ENCODE measurements around the gene KIF16B. TPM values are rescaled to one million over a fixed set of nuclear protein-coding genes. Genes with fewer than 3 reads are reported as not detected.

KIF16B gene
- total and polyA plus RNA-seq, 2 donors (not counting 3 experiments of a cell fraction or from before 2014, with no cell fraction given), result 2.9 to 8.8 TPM

- POLR2A ChIA-PET, result no interaction called here
- Histone ChIP-seq H3K4me1 (ENCODE audit: control insufficient read depth, extremely low read depth, insufficient read depth, low read length) (no peaks in the 10 kb centered on the region), H3K27ac (ENCODE audit: insufficient read depth, low read depth, low read length) (no peak overlapping the region), H3K9ac (replicated peaks; ENCODE audit: extremely low read depth, insufficient read depth, low read length) (no peak overlapping the region), H3K9me3 (replicated peaks; ENCODE audit: control insufficient read depth, insufficient read depth, low read length) (no peaks in the 10 kb centered on the region), H3K27me3 (ENCODE audit: control insufficient read depth in 2 of 2, insufficient read depth in 2 of 2, low read length in 2 of 2) (no peaks in the 10 kb centered on the region), H4K20me1 (replicated peaks; ENCODE audit: control insufficient read depth, extremely low read depth, insufficient read depth, low read length) (no peaks in the 10 kb centered on the region), H3K4me3 (replicated peaks in 1 of 3; ENCODE audit: insufficient read depth in 1 of 3, low read depth in 1 of 3, low read length in 3 of 3) (no peak overlapping the region), H3K9me1 (replicated peaks; ENCODE audit: control insufficient read depth, extremely low read depth, insufficient read depth, low read length) (no peaks in the 10 kb centered on the region), H2AFZ (ENCODE audit: low read depth, low read length) (no peak overlapping the region), H3K36me3 (ENCODE audit: control insufficient read depth in 2 of 2, extremely low read depth in 1 of 2, insufficient read depth in 2 of 2, low read length in 2 of 2) (peaks cover 0 to 5% of the 10 kb centered on the region in 2 experiments), H3K4me2 (ENCODE audit: insufficient read depth, low read length) (no peak overlapping the region), H3K79me2 (ENCODE audit: control insufficient read depth, insufficient read depth, low read length) (no peaks in the 10 kb centered on the region)
- TF ChIP-seq FOS (IDR thresholded peaks at IDR 0.05; ENCODE audit: borderline replicate concordance, insufficient read depth, low read length), result no peak
- no peak for TF ChIP-seq MYC (IDR thresholded peaks at IDR 0.05; ENCODE audit: low read depth, low read length)
- TF ChIP-seq JUN (IDR thresholded peaks at IDR 0.05; ENCODE audit: borderline replicate concordance, insufficient read depth, insufficient read length, low read depth), result no peak
- no peak for TF ChIP-seq CTCF (IDR thresholded peaks at IDR 0.05; ENCODE audit: extremely low read depth in 1 of 2, insufficient read depth in 1 of 2, low read depth in 1 of 2, low read length in 2 of 2)
- TF ChIP-seq POLR2AphosphoS5 (IDR thresholded peaks at IDR 0.05; ENCODE audit: insufficient read depth, low read depth, low read length), result no peak
- TF ChIP-seq, protein P1, sequence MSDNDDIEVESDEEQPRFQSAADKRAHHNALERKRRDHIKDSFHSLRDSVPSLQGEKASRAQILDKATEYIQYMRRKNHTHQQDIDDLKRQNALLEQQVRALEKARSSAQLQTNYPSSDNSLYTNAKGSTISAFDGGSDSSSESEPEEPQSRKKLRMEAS (IDR thresholded peaks at IDR 0.05; ENCODE audit: insufficient read depth, insufficient read length), result no peak
- TF ChIP-seq POLR2A (IDR thresholded peaks at IDR 0.05; ENCODE audit: low read depth, low read length), result no peak
- TF ChIP-seq EZH2 (IDR thresholded peaks at IDR 0.05; ENCODE audit: borderline replicate concordance, low read depth, low read length, severe bottlenecking), result no peak
- no peak for TF ChIP-seq GATA2 (IDR thresholded peaks at IDR 0.05; ENCODE audit: insufficient read depth, insufficient read length, low read depth, low read length)
- BruUV-seq (replicated peaks), result no TSS peak
- DNase-seq (ENCODE audit: low read depth, low spot score) (no peak), FAIRE-seq (no peak)
- intact Hi-C loops (cut with micrococcal nuclease) (no loop called here), dilution Hi-C loops (cut with MboI; ENCODE audit: extremely low pct_ligation_motif_present, low sequenced_read_pairs) (no loop called here)
- CTCF ChIA-PET, result no interaction called here
Observed at GRCh38 chr20:16366529-16366928, 206.7 kb downstream of the KIF16B start.
